ENCODE results near the gene GPR68. TPM values are rescaled to one million over a fixed set of nuclear protein-coding genes. Genes with fewer than 3 reads are reported as not detected.

Gene GPR68
- total and polyA plus RNA-seq, 2 of the 4 experiments (the other 2 are of a cell fraction), result 0.72 to 0.94 TPM

DNA sequence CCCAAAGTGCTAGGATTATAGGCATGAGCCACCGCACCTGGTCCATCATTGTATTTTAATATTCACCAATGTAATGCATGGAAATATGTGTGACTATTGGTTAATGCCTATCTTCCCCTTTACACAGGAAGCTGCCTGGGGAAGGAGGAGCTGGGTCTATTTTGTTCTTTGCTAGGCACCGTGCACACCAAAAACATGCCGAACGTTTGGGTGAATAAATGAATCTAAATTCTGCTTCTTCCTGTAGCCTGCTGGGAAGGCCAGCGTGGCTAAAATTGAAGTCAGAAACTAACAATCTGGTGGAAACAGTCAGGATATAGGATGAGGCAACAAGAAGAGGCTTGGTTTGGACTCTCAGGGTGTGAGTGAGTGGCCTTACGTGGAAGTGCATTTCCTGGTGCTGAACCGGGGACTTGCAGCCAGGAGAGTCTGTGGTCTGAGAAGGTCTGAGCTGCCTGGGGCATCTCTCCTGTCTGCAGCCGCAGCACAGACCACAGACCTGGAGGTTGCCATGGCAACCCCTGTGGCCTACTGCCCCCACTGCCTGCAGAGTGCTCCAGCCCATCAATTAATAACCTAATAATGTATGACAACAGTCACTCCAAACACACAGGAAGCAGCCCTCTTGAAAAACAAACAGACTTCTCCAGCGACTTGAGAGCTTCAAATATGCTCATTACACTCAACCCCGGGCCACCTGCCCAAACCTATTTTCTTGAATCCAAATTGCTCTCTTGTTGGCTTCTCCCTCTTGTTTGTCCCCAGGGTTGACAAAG is 5.5 kb upstream of the GPR68 start:
- Histone ChIP-seq H4K20me1 (ENCODE audit: insufficient read depth, low read length) (no peaks in the 10 kb centered on the region), H2BK15ac (ENCODE audit: low read depth, low read length) (no peak overlapping the region), H2BK120ac (ENCODE audit: low read depth, low read length) (no peak overlapping the region), H2BK5ac (ENCODE audit: low read depth, low read length, poor library complexity, severe bottlenecking) (no peak overlapping the region), H3K36me3 (ENCODE audit: control insufficient read depth, insufficient read depth, low read length) (no peaks in the 10 kb centered on the region), H3K4me2 (ENCODE audit: low read depth, low read length) (no peak overlapping the region), H3K9me1 (ENCODE audit: insufficient read depth, low read length) (0 out of 2 replicates have a peak, but pooled peaks cover 5% of the 10 kb centered on the region), H3K4ac (ENCODE audit: low read depth, low read length) (no peak overlapping the region), H3K4me1 (ENCODE audit: control insufficient read depth, insufficient read depth, low read length) (peaks cover 2% of the 10 kb centered on the region; the same call in 1 of the 2 replicates), H3K9ac (ENCODE audit: low read depth, low read length) (no peak overlapping the region), H4K5ac (ENCODE audit: low read depth, low read length) (no peak overlapping the region), H2AK9ac (replicated peaks; ENCODE audit: low read depth, low read length, poor library complexity) (no peak overlapping the region), H3K23ac (ENCODE audit: low read depth, low read length) (no peak overlapping the region), H2AK5ac (ENCODE audit: low read depth, low read length) (no peak overlapping the region), H2BK20ac (ENCODE audit: low read depth, low read length) (no peak overlapping the region), H2AFZ (replicated peaks; ENCODE audit: low read length, poor library complexity) (peak overlapping the region; percentile 33), H3K27me3 (ENCODE audit: control insufficient read depth, insufficient read depth, low read length) (peaks cover 16% of the 10 kb centered on the region; the same call in 1 of the 2 replicates), H3K9me3 (ENCODE audit: control insufficient read depth, insufficient read depth, low read length) (no peaks in the 10 kb centered on the region), H4K8ac (ENCODE audit: low read depth in 2 of 2, low read length in 2 of 2) (no peak overlapping the region), H3K79me1 (ENCODE audit: low read depth in 1 of 2, low read length in 2 of 2) (no peaks in the 10 kb centered on the region), H3K4me3 (ENCODE audit: insufficient read depth, low read depth, low read length) (no peak overlapping the region), H3K27ac (ENCODE audit: insufficient read depth, low read length) (no peak overlapping the region), H3K14ac (replicated peaks; ENCODE audit: low read depth, low read length) (no peak overlapping the region), H3K18ac (ENCODE audit: low read depth, low read length) (no peak overlapping the region), H4K91ac (ENCODE audit: insufficient read depth, low read depth, low read length) (no peak overlapping the region), H3K56ac (ENCODE audit: extremely low read depth, insufficient read depth, low read length) (no peak overlapping the region)
- in situ Hi-C loops (cut with MboI; ENCODE audit: low sequenced_read_pairs), result no loop called here
- POLR2A ChIA-PET (ENCODE audit: unreplicated experiment), result no interaction called here
- CTCF ChIA-PET, result no interaction called here
- TF ChIP-seq POLR2A (IDR thresholded peaks at IDR 0.05; ENCODE audit: low read depth, low read length), result no peak
- no peak for TF ChIP-seq NFE2L2 (IDR thresholded peaks at IDR 0.05; ENCODE audit: low read depth, low read length)
- TF ChIP-seq, protein P1, sequence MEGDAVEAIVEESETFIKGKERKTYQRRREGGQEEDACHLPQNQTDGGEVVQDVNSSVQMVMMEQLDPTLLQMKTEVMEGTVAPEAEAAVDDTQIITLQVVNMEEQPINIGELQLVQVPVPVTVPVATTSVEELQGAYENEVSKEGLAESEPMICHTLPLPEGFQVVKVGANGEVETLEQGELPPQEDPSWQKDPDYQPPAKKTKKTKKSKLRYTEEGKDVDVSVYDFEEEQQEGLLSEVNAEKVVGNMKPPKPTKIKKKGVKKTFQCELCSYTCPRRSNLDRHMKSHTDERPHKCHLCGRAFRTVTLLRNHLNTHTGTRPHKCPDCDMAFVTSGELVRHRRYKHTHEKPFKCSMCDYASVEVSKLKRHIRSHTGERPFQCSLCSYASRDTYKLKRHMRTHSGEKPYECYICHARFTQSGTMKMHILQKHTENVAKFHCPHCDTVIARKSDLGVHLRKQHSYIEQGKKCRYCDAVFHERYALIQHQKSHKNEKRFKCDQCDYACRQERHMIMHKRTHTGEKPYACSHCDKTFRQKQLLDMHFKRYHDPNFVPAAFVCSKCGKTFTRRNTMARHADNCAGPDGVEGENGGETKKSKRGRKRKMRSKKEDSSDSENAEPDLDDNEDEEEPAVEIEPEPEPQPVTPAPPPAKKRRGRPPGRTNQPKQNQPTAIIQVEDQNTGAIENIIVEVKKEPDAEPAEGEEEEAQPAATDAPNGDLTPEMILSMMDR (conservative IDR thresholded peaks at IDR 0.05; ENCODE audit: low read depth, low read length), result no peak
- TF ChIP-seq FOS (IDR thresholded peaks at IDR 0.05; ENCODE audit: low read depth, low read length), result no peak
- no peak for TF ChIP-seq RCOR1 (IDR thresholded peaks at IDR 0.05; ENCODE audit: insufficient replicate concordance, low read length)
- no peak for TF ChIP-seq MXI1 (IDR thresholded peaks at IDR 0.05; ENCODE audit: borderline replicate concordance, low read depth, low read length)
- TF ChIP-seq, protein P2, sequence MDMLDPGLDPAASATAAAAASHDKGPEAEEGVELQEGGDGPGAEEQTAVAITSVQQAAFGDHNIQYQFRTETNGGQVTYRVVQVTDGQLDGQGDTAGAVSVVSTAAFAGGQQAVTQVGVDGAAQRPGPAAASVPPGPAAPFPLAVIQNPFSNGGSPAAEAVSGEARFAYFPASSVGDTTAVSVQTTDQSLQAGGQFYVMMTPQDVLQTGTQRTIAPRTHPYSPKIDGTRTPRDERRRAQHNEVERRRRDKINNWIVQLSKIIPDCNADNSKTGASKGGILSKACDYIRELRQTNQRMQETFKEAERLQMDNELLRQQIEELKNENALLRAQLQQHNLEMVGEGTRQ (IDR thresholded peaks at IDR 0.05; ENCODE audit: low read depth, low read length), result no peak
- no peak for TF ChIP-seq SMC3 (IDR thresholded peaks at IDR 0.05; ENCODE audit: low read depth, low read length)
- no peak for DNase-seq
- no peak for ATAC-seq (ENCODE audit: low read depth)
- BruUV-seq (replicated peaks), result no TSS peak
- 44% methylated on average over 3 of the region's 10 CpGs; no CpG with 5 or more reads in 1 of the 2 experiments for WGBS, 2 experiments (ENCODE audit: extremely low coverage in 2 of 2, insufficient read length in 1 of 2)
- intact Hi-C loops (cut with micrococcal nuclease), result no loop called here
- dilution Hi-C loops (cut with HindIII; ENCODE audit: low sequenced_read_pairs, unreplicated experiment), result no loop called here

All from IMR-90 (cell line).